GM19395 (cell line): Measurements from ENCODE around the gene EPHA4.

Source experiments
- ATAC-seq: cut with Tn5 transposase; IDR thresholded peaks from one replicate; pipeline ENCODE4 v1.9.1; 2021; ENCODE audit warnings: mild to moderate bottlenecking, moderate library complexity; ENCODE audit not compliant: unreplicated experiment

The EPHA4 gene

GRCh38 chr2:221572219-221572820, at the start of gene EPHA4:
Gene EPHA4, minus strand, starts transcription at chr2:221572304. Its CDS starts 56 bp downstream, at chr2:221572248.
- peak; percentile 84 for ATAC-seq

GRCh38 chr2:221618007-221618406, 45.9 kb upstream of the EPHA4 start:
- no peak for ATAC-seq

- no peak for ATAC-seq
These were observed 44.5 kb upstream of the EPHA4 start for GRCh38 chr2:221616561-221616960.

DNA sequence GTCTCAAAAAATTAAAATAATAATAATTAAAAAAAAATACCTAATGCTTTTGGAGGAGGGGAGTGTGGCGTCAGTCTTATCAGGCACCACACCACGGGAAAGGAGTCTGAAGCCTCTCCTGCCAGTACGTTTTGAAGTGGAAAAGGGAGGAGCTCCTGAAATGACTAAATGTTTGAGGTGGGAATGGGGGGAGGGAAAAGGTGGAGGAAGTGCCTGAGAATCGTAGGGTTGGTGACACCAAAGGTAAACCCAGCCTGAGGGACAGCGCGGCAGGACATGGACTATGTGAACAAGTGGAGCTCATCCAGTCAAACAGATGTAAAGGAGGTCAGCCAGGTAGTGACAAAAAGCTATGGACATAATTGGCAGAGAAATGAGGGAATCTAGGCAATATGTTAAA, 42.2 kb upstream of the EPHA4 start:
- ATAC-seq, result no peak

- no peak for ATAC-seq
These were observed 40.7 kb upstream of the EPHA4 start for GRCh38 chr2:221612800-221613199.

DNA sequence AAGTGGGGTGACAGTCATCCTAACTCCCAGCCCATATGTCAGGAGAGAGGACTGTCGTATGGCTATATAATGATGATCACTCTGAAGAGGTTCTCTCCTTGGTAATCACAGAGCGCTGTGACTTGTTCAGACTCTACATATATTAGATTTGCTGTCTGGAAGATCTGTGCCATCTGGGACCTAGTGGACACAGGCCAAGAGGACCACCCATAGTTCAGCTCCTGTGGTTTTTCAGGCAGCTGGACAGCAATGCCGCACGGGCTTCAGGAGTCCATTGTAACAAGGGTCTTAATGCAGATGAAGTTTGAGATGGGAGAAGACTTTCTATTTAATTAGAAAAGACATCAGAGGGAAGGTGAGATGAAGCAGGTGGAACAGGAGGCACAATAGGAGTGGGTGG, 40.1 kb upstream of the EPHA4 start:
- ATAC-seq, result no peak

DNA sequence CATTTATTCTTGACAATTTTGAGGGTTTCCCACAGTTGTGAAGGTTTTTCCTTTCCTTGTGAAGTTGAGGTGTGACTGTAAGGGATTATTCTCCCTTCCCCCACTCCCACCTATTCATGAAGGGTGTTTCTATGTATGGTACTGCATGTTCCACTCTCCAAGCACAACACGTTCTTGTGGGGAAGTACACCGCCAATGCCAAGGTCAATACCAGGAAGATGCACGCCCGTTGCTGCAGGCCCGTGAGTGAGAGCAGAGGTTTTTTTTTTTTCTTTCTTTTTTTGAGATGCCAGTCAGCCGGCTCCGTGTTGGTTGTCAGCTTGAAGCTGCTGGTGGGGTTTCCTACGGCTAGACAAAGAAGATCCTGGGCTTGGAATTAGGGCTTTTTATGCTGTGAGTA, 38.6 kb upstream of the EPHA4 start:
- no peak for ATAC-seq

- no peak for ATAC-seq
These were observed 38.2 kb upstream of the EPHA4 start for GRCh38 chr2:221610255-221610654.

DNA sequence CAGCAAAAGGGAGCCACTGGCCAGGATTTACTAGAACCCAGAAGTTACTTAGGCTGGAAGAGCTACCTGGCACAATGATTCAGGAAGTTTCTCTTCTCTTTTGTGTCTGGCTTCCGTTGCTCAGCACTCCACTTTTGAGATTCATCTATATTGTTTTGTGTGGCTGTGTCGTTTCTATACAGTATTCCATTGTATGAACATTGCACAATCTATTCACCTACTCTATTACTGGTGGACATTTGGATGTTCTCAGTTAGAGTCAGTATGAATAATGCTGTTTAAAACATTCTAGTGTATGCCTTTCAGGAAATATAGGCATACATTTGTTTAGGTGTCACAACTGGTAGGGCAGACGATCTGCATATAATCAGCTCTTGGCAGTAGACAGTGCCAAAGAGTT, 36.3 kb upstream of the EPHA4 start:
- no peak for ATAC-seq

GRCh38 chr2:221606424-221606823, 34.3 kb upstream of the EPHA4 start:
- no peak for ATAC-seq

- no peak for ATAC-seq
These were observed 33.7 kb upstream of the EPHA4 start for GRCh38 chr2:221605751-221606240.

GRCh38 chr2:221602938-221603337, 30.8 kb upstream of the EPHA4 start:
- ATAC-seq, result no peak

DNA sequence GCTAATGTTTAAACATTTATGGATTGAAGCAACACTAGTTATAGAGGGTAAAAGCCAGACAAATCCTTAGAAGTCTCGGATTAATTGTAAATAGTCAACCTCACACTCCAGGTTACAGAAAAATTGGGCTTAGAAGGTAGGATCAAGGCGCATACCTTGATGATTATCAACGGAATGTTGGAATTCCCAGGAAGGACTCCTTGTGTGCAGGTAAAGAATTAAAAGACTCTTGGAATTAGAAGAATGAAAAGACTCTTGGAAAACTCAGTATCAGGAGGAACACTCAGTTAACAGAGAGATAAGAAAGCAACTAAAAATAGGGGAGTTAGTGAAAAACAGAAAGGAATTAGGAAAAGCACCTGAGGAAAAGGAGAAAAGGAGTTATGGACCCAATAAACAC, 29.3 kb upstream of the EPHA4 start:
- ATAC-seq, result no peak

GRCh38 chr2:221600388-221600787, 28.3 kb upstream of the EPHA4 start:
- no peak for ATAC-seq

DNA sequence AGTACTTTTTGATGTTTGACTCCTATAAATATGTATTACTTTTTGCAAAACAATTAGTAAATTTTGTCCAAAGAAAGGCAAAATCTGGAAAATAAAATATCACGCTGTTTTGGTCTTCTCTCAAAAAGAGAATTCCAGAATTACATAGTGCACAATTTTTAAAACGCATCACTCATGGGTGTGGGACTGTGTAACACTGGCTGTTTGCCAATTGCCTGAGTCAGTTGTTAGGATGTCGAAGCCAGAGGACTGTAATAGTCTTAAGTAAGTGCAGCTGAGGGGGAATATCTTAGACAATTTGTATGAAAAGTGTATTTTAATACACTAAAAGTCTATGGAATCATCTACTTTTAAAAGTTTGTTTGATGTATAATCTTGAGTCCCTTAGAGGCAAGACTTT, 24.1 kb upstream of the EPHA4 start:
- ATAC-seq, result no peak

DNA sequence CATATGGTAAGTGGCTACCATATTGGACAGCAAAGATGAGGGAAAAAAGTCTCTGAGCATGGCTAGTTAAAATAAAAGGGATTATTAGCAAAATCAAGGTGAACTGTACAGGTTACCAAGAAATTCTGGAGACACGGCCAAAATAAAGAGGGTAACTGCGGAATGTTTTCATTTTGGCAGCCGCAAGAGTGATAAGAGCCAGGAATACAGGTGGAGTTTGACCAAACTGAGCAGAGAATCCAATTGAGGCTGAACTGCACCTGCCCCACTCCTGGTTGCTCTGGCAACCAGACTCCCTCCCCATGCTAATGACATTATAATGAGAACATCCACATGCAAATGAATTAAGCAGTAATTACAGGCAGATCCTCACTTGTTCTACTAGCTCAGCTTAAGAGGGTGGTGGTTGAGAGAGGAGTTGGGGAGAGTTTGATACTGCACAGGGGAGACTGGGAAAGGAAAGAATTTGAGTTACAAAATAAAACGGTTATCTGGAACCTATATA, 18.8 kb upstream of the EPHA4 start:
- ATAC-seq, result no peak

- ATAC-seq, result no peak
These were observed 17.6 kb upstream of the EPHA4 start for GRCh38 chr2:221589696-221590095.

- no peak for ATAC-seq
These were observed 16.3 kb upstream of the EPHA4 start for GRCh38 chr2:221588306-221588985.

- no peak for ATAC-seq
These were observed 9.9 kb upstream of the EPHA4 start for GRCh38 chr2:221581986-221582385.

- ATAC-seq, result no peak
These were observed 2.1 kb upstream of the EPHA4 start for GRCh38 chr2:221574231-221574570.

DNA sequence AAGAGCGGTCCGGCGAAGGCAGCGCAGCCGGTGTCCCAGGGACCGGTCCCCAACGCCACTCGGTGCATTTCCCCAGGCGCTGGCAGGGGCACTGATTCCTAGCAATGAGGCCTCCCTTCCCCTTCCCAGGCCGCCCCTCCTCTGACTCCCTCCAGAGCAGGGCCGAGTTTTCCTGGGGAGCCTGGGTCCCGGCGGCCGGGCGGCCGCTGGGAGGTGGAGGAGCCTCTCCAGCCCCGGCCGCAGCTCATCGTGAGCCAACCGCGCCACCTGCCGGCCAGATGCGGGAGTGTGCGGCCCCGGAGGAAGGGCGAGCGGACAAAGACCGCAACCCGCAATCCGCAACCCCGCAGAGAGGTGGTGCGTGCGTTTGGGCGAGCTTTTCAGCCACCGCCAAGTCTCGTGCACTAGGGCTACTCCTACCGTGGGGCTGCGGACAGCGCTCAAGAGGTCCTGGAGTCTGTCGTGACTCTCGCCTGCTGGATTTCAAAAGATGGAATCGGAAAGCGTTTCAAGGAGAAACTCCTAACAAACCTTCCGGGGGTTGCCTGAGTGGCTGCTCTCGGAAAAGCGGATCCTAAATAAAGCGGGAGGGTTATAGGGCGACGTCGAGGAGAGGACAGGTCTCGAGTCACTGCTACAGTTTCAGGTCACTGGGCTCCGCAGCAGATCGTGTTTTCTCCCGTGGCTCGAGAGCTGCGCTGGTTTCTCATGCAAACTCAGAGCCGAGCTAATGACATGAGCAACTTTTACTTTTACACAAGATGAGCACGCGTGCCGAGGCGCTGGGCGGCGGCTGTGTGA, 1.5 kb upstream of the EPHA4 start:
- peak; percentile 68 for ATAC-seq
